GM18498 (cell line): ENCODE results near the gene KRT3.

Experiments used
- ATAC-seq: cut with Tn5 transposase; IDR thresholded peaks from one replicate; pipeline ENCODE4 v1.9.1; 2021; ENCODE audit warnings: mild to moderate bottlenecking, moderate library complexity; ENCODE audit not compliant: unreplicated experiment

Gene KRT3

GRCh38 chr12:52795694-52796428 lies at the start of gene KRT3:
TSS of gene KRT3 (minus strand) at chr12:52796117. CDS start at chr12:52796042, 75 bp downstream.
- no peak for ATAC-seq

GRCh38 chr12:52844386-52844785 lies 48.5 kb upstream of the KRT3 start:
- no peak for ATAC-seq

GRCh38 chr12:52839436-52840105 lies 43.7 kb upstream of the KRT3 start:
- no peak for ATAC-seq

- ATAC-seq = no peak
Measured at GRCh38 chr12:52838609-52839435, 42.9 kb upstream of the KRT3 start.

- ATAC-seq = no peak
Measured at GRCh38 chr12:52837781-52838608, 42.1 kb upstream of the KRT3 start.

GRCh38 chr12:52837413-52837741 lies 41.5 kb upstream of the KRT3 start:
- ATAC-seq = no peak

GRCh38 chr12:52836491-52837412 lies 40.8 kb upstream of the KRT3 start:
- ATAC-seq = no peak

GRCh38 chr12:52836042-52836466 lies 40.1 kb upstream of the KRT3 start:
- no peak for ATAC-seq

- no peak for ATAC-seq
Measured at GRCh38 chr12:52835271-52836041, 39.5 kb upstream of the KRT3 start.

- ATAC-seq = no peak
Measured at GRCh38 chr12:52834727-52835001, 38.7 kb upstream of the KRT3 start.

GRCh38 chr12:52833922-52834726 lies 38.2 kb upstream of the KRT3 start, which contains the start of gene KRT79:
TSS of gene KRT79 (minus strand) at chr12:52834311. CDS start at chr12:52834260, 51 bp downstream.
- ATAC-seq = no peak

- no peak for ATAC-seq
Measured at GRCh38 chr12:52832985-52833905, 37.3 kb upstream of the KRT3 start.

GRCh38 chr12:52832451-52832850 lies 36.5 kb upstream of the KRT3 start:
- no peak for ATAC-seq

- ATAC-seq = no peak
Measured at GRCh38 chr12:52831251-52831650, 35.3 kb upstream of the KRT3 start.

GRCh38 chr12:52829986-52830770 lies 34.3 kb upstream of the KRT3 start:
- no peak for ATAC-seq

GRCh38 chr12:52828591-52829021 lies 32.7 kb upstream of the KRT3 start:
- no peak for ATAC-seq
